ENCODE results near the gene RNU1-3. TPM values are rescaled to one million over a fixed set of nuclear protein-coding genes. Genes with fewer than 3 reads are reported as not detected.
"Not testable (repeated sequence)": the region's sequence is repeated elsewhere in the genome, so short reads cannot be mapped to it uniquely, and the experiment has no call there.

The RNU1-3 gene
- total and polyA plus RNA-seq, 2 experiments from 2014 or later = not detected

DNA sequence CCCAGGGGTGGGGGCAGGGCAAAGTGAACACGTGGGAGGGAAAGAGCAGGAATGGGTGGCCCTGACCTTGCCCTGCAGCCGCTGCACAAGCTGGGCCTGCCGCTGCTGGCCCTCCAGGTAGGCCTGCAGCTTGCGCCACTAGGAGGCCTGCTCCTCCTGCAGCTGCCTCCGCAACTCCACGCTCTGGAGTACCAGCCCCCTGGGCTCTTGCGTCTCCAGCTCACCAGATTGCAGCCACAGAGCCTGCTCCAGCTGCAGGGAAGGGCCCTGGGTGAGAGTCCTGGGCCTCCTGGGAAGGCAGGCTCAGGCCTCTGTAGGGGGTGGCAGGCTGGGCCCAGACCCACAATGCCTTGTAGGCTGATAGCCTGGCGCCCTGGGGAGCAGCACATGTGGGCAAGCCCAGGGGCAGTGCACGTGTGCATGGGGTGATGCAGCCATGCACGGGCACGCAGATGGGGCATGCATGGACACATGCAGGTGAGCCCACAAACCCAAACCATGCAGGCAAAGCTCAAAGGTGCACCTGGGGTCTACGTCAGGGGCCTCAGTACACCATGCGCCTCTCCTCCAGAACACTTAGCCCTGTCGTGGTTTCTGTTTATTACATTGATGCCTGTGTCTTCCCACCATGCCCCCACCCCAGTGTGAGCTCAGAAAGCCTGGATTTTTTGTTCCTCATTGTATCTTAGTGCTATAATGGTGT lies 9.6 kb downstream of the RNU1-3 start:
- H3K27ac ChIP-seq; H3K36me3 ChIP-seq (ENCODE audit: low read depth); H3K9me3 ChIP-seq (ENCODE audit: low read depth); DNase-seq; in situ Hi-C loops (cut with MboI); H4K20me1 ChIP-seq (ENCODE audit: insufficient read depth); H3K79me2 ChIP-seq (ENCODE audit: insufficient read depth); H3K27me3 ChIP-seq (replicated peaks; ENCODE audit: insufficient read depth); H3K9ac ChIP-seq; H3K4me2 ChIP-seq (ENCODE audit: unreplicated experiment); H3F3A ChIP-seq (ENCODE audit: insufficient read depth); H3K9me2 ChIP-seq (ENCODE audit: insufficient read depth); H2AFZ ChIP-seq; H3K4me3 ChIP-seq; H3K4me1 ChIP-seq (ENCODE audit: insufficient read depth): not testable (repeated sequence)
- WGBS, 2 experiments (ENCODE audit: low coverage in 1 of 2, low lambda C conversion rate in 2 of 2, missing lambda C conversion rate in 2 of 2) = 60% methylated on average over 1 of the region's 14 CpGs; no CpG with 5 or more reads in 1 of the 2 experiments

DNA sequence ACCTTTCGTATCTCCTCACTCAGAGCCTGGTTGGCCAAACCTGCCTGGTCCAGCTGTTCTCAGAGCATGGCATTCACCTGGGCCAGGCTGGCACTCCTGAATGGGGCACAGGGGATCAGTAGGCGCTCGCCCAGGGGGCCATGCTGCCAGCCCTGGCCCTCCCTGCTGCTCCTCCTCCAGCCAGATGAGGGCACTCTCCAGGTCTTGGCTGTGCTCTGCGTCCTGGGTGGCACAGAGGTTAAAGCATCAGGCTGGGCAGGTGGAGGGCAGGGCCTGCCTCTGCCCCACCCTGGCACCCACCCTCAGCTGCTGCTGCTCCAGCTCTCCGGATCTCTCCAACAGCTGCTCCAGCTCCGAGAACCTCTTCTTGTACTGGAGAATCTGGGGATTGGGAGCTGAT lies 10.2 kb downstream of the RNU1-3 start:
- H3F3A ChIP-seq (ENCODE audit: insufficient read depth); H3K4me2 ChIP-seq (ENCODE audit: unreplicated experiment); H2AFZ ChIP-seq; H3K27ac ChIP-seq; H3K9me3 ChIP-seq (ENCODE audit: low read depth); H3K27me3 ChIP-seq (replicated peaks; ENCODE audit: insufficient read depth); H3K4me3 ChIP-seq; H3K9ac ChIP-seq; in situ Hi-C loops (cut with MboI); H3K79me2 ChIP-seq (ENCODE audit: insufficient read depth); H3K9me2 ChIP-seq (ENCODE audit: insufficient read depth); H3K36me3 ChIP-seq (ENCODE audit: low read depth); H3K4me1 ChIP-seq (ENCODE audit: insufficient read depth); DNase-seq; H4K20me1 ChIP-seq (ENCODE audit: insufficient read depth): not testable (repeated sequence)
- WGBS, 2 experiments (ENCODE audit: low coverage in 1 of 2, low lambda C conversion rate in 2 of 2, missing lambda C conversion rate in 2 of 2) = 23% methylated on average over 2 of the region's 6 CpGs; no CpG with 5 or more reads in 1 of the 2 experiments

DNA sequence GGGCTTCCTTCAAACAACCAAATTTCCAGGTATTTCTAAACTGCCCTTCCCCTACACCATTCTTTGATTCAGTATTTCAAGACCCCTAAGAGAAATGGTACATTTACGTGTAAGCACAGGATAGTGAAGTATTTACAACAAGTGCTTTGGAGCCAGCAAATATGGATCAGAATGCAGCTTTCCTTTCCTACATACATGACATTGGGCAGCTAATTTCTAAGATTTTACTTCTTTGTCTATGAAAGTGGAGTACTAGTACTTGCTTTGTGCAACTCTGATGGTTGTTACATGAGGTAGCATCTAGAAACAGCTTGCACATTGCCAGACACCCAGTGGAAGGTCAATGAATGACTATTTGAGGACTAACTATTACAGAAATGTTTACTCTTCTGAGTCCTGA lies 15.2 kb downstream of the RNU1-3 start:
- H3K36me3 ChIP-seq (ENCODE audit: low read depth); H3K4me1 ChIP-seq (ENCODE audit: insufficient read depth); H3K4me3 ChIP-seq; H3K4me2 ChIP-seq (ENCODE audit: unreplicated experiment); DNase-seq; H3K27ac ChIP-seq; in situ Hi-C loops (cut with MboI); H3F3A ChIP-seq (ENCODE audit: insufficient read depth); H3K9ac ChIP-seq; H3K9me3 ChIP-seq (ENCODE audit: low read depth); H4K20me1 ChIP-seq (ENCODE audit: insufficient read depth); H3K79me2 ChIP-seq (ENCODE audit: insufficient read depth); H2AFZ ChIP-seq; H3K27me3 ChIP-seq (replicated peaks; ENCODE audit: insufficient read depth); H3K9me2 ChIP-seq (ENCODE audit: insufficient read depth): not testable (repeated sequence)
- WGBS, 2 experiments (ENCODE audit: low coverage in 1 of 2, low lambda C conversion rate in 2 of 2, missing lambda C conversion rate in 2 of 2) = 77 to 100% methylated on average over 1 of the region's 1 CpG

DNA sequence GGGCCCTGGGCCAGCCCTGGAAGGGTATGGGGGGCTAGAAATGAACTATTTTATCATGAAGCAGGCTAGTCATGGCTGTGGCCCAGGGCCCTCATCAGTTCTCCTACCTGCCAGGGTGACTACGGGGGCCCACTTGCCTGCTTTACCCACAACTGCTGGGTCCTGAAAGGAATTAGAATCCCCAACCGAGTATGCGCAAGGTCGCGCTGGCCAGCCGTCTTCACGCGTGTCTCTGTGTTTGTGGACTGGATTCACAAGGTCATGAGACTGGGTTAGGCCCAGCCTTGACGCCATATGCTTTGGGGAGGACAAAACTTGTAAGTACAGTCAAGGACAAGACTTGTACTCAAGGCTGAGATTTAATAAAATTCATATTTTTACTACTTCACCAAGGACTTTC lies 16.8 kb downstream of the RNU1-3 start:
- DNase-seq; H3K27me3 ChIP-seq (replicated peaks; ENCODE audit: insufficient read depth); H3K27ac ChIP-seq; H3K4me2 ChIP-seq (ENCODE audit: unreplicated experiment); H3K9me2 ChIP-seq (ENCODE audit: insufficient read depth); H3K36me3 ChIP-seq (ENCODE audit: low read depth); in situ Hi-C loops (cut with MboI); H3K4me3 ChIP-seq; H3K9me3 ChIP-seq (ENCODE audit: low read depth); H3K79me2 ChIP-seq (ENCODE audit: insufficient read depth); H2AFZ ChIP-seq; H3F3A ChIP-seq (ENCODE audit: insufficient read depth); H3K9ac ChIP-seq; H3K4me1 ChIP-seq (ENCODE audit: insufficient read depth); H4K20me1 ChIP-seq (ENCODE audit: insufficient read depth): not testable (repeated sequence)
- WGBS, 2 experiments (ENCODE audit: low coverage in 1 of 2, low lambda C conversion rate in 2 of 2, missing lambda C conversion rate in 2 of 2) = 81 to 83% methylated on average over 9 of the region's 9 CpGs

DNA sequence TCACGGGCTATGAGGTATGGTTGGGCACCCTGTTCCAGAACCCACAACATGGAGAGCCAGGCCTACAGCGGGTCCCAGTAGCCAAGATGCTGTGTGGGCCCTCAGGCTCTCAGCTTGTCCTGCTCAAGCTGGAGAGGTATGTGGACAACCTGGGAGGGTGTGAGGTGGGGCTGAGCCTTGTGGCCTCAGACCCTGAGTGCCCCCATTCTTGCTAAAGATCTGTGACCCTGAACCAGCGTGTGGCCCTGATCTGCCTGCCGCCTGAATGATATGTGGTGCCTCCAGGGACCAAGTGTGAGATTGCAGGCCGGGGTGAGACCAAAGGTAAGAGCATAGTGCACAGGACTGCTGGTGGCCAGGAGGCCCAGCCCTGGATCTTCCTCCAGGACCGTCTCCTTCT lies 17.4 kb downstream of the RNU1-3 start:
- H3K9me2 ChIP-seq (ENCODE audit: insufficient read depth); in situ Hi-C loops (cut with MboI); H4K20me1 ChIP-seq (ENCODE audit: insufficient read depth); H3K4me3 ChIP-seq; H3K79me2 ChIP-seq (ENCODE audit: insufficient read depth); H3K9me3 ChIP-seq (ENCODE audit: low read depth); H3K9ac ChIP-seq; DNase-seq; H2AFZ ChIP-seq; H3K4me2 ChIP-seq (ENCODE audit: unreplicated experiment); H3K27me3 ChIP-seq (replicated peaks; ENCODE audit: insufficient read depth); H3K4me1 ChIP-seq (ENCODE audit: insufficient read depth); H3F3A ChIP-seq (ENCODE audit: insufficient read depth); H3K36me3 ChIP-seq (ENCODE audit: low read depth); H3K27ac ChIP-seq: not testable (repeated sequence)
- WGBS, 2 experiments (ENCODE audit: low coverage in 1 of 2, low lambda C conversion rate in 2 of 2, missing lambda C conversion rate in 2 of 2) = 79 to 83% methylated on average over 5 of the region's 6 CpGs

DNA sequence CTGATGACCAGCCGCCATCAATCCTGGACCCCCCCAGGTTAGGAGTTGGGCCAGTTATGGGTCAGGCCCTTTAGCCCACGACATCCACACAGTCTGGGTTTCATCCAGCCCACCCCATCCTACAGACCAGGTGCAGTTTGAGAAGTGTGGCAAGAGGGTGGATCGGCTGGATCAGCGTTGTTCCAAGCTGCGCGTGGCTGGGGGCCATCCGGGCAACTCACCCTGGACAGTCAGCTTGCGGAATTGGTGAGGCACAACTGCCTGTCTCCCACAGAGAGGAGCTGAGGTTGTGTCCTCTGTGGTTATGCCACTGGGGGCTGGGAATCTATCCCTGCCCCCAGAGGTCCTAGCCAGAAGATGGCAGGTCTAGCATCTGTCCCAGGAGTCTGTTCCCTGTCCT lies 18.0 kb downstream of the RNU1-3 start:
- H3K27me3 ChIP-seq (replicated peaks; ENCODE audit: insufficient read depth); H3K9me2 ChIP-seq (ENCODE audit: insufficient read depth); H2AFZ ChIP-seq; H3K27ac ChIP-seq; in situ Hi-C loops (cut with MboI); H3K4me3 ChIP-seq; DNase-seq; H3K9me3 ChIP-seq (ENCODE audit: low read depth); H4K20me1 ChIP-seq (ENCODE audit: insufficient read depth); H3K4me1 ChIP-seq (ENCODE audit: insufficient read depth); H3F3A ChIP-seq (ENCODE audit: insufficient read depth); H3K9ac ChIP-seq; H3K36me3 ChIP-seq (ENCODE audit: low read depth); H3K79me2 ChIP-seq (ENCODE audit: insufficient read depth); H3K4me2 ChIP-seq (ENCODE audit: unreplicated experiment): not testable (repeated sequence)
- WGBS, 2 experiments (ENCODE audit: low coverage in 1 of 2, low lambda C conversion rate in 2 of 2, missing lambda C conversion rate in 2 of 2) = 80 to 100% methylated on average over 1 to 2 of the region's 8 CpGs

DNA sequence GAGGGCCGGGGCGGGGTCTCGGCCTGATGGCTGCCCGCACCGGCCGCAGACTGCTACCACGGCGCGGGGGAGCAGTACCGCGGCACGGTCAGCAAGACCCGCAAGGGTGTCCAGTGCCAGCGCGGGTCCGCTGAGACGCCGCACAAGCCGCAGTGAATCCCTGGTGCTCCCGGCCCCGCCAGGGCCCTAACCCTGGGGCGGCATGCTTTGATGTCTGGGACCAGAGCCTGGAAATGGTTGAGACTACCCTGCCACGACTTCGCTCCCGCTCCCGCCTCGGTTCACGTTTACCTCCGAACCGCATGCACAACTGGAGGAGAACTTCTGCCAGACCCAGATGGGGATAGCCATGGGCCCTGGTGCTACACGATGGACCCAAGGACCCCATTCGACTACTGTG lies 18.5 kb downstream of the RNU1-3 start:
- H3K9ac ChIP-seq; H4K20me1 ChIP-seq (ENCODE audit: insufficient read depth); H3K27me3 ChIP-seq (replicated peaks; ENCODE audit: insufficient read depth); H3K9me2 ChIP-seq (ENCODE audit: insufficient read depth); H3K4me1 ChIP-seq (ENCODE audit: insufficient read depth); H3F3A ChIP-seq (ENCODE audit: insufficient read depth); H3K9me3 ChIP-seq (ENCODE audit: low read depth); DNase-seq; H2AFZ ChIP-seq; in situ Hi-C loops (cut with MboI); H3K4me2 ChIP-seq (ENCODE audit: unreplicated experiment); H3K36me3 ChIP-seq (ENCODE audit: low read depth); H3K4me3 ChIP-seq; H3K27ac ChIP-seq: not testable (repeated sequence)
- H3K79me2 ChIP-seq (ENCODE audit: insufficient read depth) = peaks cover 12% of the 10 kb centered on the region
- WGBS, 2 experiments (ENCODE audit: low coverage in 1 of 2, low lambda C conversion rate in 2 of 2, missing lambda C conversion rate in 2 of 2) = 46 to 48% methylated on average over 13 of the region's 32 CpGs
